GM19397 (cell line): ENCODE results near the gene CAMSAP1.

Experiments
- ATAC-seq: cut with Tn5 transposase; IDR thresholded peaks from one replicate; pipeline ENCODE4 v1.9.1; 2021; ENCODE audit warnings: mild to moderate bottlenecking, moderate library complexity; ENCODE audit not compliant: unreplicated experiment

The CAMSAP1 gene

DNA sequence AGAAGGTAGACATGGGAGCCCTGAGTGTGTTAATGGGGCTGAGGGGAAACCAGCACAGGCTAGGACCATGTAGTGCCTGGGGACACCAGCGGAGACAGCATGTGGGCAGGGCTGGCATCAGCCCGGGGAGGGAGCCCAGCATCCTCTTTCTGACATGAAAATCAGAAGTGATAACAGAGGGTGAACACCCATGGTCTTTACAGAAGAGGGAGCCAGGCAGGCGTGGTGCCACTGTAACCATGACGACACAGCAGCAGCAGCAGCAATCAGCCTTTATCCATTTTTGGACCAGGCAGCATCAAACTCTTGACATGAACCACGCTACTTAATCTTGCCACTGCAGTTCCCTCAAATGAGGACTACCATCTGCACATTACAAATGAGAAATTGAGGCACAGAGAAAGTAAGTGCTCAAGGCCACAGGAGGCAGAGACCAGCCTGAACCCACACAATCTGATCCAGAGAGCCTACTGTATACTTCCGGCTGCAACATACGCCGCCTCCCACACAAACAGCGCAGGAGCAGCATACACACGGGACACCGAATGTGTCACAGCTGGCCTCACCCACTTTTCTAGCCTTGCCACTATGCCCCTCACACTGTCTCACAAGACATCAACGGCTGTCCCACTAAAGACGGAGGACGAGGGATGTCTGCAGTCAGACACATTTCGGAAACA lies 23.8 kb downstream of the CAMSAP1 start:
- no peak for ATAC-seq

DNA sequence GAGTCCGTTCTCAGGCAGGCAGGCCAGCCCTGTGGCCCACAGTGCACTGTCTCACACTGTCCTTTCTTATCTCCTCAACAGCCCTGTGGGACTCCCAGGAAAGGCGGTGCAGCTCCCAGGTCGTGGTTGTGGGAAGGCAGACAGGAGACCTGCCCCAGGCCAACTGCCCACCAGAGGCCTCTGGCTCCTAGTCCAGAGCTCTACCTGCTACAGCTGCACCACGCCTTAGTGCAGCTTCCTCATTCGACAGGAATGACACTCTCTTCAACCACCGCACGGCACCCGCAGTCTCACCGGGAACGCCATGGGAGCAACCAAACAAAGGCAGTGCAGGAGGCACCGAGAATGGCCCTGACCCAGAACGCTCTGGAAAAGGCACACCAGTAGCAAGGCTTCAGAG lies 25.3 kb downstream of the CAMSAP1 start:
- no peak for ATAC-seq

DNA sequence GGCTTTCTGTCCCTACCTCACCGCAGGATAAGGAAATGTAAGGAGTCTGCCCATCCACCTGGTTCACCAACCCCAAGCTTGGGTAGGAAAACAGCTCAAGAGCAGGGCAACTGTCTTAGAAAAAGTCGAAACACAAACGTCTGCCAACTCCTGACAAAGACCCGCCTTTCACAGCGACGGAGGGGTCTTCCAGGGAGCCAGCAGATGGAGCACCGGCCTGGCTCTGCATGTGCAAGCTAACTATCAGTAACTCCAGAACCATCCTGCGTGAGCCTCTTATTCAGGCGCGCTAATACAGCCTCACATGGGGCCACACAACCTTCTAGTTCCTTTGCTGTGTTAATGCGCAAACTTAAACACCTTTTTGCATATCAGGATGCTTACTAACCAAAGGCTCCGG lies 26.9 kb downstream of the CAMSAP1 start:
- ATAC-seq = no peak

DNA sequence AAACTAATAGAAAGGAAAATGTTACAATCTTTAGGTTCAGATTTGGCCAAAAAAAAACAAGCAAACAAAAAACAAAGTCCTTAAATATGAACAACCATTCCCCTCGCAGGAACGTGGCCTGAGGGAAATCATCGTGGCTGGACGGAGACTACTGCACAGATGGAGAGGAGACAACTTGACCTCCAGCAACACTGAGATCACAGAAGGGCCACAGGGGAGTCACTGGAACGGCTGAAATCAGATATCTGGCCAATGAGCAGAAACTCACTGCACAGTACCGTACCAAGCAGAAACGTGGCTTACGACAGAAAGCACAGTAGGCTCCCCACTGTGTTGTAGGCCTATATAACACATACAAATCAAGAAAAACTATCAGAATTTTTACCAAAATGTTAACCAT lies 27.7 kb downstream of the CAMSAP1 start:
- no peak for ATAC-seq

DNA sequence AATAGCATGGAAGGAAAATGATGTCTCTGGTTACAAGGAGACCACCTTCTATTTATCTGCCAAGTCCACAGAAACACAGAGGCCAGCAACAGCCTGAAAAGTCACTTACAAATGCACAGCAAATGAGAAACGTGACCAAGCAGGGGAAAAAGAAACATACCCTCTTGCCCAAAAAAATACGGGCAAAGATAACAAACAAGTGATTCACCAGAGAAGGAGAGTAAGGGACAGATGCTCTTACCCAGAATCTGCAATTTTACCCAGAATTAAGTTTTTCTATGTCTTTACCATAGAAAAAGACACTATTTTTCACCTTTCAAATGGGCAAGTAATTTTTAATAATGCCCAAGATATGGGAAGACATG lies 28.1 kb downstream of the CAMSAP1 start:
- no peak for ATAC-seq

DNA sequence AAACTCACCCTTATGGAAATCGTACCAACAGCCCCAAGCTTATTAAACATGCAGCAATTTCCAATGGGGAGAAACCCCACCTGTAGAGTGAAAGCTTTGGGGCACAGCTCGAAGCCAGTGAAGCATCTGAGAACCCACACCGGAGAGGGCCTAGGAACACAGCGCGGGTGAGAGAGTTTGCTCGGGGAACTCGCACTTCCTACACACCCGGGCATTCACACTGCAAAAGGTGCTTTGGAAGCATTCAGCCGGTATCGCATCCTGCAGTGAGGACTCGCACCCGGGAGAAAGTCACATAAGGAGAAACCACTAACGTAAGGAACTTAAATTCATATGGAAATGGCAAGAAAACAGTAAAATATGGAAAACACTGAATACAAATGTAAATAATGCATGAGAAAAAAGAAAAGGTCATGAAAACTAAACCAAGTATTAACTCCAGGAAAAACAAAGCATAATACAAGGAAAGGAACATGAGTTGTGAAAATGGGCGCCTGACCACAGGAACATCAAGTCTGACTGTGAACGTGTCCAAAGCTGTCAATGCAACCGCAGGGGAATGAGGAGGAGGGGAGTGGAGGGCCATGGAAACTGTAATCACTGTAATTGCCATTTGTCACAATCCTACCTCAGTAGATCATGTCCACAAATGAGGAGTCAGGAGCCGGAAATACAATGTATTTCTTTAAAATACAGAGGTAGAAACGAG lies 28.7 kb downstream of the CAMSAP1 start:
- ATAC-seq = no peak

DNA sequence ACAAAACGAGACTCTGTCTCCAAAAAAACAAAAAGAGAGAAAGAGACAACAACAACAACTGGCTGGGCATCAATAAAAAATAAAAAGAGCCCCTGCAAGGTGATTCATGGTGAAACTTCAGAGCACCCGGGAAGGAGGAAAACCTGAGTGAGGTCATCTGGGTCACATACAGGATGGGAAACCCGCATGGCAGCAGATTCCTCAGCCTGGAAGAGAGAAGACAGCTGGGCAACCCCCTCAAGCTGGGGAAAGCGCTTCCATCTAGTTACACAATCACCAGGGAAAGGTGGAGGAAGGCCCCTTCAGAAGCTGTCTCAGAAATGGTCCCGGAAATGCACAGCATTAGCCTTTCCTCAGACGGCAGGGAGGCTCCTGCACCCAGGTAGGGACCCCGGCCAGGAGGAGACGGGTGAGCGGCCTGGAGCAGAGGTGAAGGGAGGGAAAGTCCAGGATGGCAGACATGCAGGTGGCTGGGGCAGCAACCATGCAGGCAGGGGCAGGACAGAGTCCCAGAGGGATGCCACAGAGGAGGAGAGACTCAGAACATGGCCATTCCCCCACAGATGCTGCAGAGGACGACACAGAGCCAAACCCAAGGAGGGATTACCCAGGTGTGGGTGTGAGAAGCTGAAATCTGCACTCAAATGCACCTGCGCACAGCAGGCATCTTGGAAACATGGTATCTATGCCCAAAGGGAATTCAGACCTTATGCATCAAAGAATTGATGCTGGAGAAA lies 29.4 kb downstream of the CAMSAP1 start:
- ATAC-seq = no peak

DNA sequence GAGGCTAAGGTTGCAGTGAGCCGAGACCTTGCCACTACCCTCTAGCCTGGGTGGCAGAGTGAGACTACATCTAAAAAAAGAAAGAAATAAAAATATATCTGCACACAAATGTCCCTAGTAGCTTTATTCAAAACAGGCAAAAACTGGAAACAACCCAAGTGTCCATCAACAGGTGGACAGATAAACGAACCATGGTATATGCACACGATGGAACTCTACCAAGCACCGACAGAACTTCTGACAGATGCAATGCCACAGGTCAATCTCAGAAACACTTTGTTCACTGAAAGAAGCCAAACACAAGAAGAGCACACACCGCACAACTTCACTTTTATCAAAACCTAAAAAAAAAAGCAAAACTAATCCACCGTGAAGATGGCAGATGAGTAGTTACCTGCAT lies 30.4 kb downstream of the CAMSAP1 start:
- ATAC-seq = no peak

DNA sequence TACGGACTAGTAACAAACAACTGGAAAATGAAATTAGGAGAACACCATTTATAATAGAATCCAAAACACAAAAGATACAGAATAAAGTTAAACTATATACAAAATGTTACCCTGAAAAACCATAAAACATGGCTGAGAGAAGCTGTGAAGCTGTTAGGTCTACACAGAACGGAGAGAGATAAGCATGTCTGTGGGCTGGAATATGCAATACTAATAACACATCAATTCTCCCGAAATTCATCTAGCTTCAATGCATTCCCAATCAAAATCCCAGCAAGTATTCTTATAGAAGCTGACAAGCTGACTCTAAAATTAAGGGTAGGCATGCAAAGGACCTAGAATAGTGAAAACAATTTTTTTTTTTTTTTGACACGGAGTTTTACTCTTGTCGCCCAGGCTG lies 32.5 kb downstream of the CAMSAP1 start:
- ATAC-seq = no peak

DNA sequence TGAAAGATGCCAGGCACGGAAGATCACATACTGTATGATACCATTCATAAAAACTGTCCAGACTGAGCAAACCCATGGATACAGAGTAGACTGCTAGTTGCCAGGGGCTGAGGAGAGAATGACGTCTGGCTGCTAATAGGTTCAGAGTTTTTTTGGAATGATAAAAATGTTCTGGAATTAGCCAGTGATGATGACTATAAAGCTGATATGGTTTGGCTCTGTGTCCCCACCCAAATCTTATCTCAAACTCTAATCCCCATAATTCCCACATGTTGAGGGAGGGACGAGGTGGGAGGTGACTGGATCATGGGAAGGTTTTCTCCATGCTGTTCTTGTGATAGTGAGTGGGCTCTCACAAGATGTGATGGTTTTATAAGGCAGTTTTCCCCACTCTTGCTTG lies 37.4 kb downstream of the CAMSAP1 start:
- no peak for ATAC-seq

DNA sequence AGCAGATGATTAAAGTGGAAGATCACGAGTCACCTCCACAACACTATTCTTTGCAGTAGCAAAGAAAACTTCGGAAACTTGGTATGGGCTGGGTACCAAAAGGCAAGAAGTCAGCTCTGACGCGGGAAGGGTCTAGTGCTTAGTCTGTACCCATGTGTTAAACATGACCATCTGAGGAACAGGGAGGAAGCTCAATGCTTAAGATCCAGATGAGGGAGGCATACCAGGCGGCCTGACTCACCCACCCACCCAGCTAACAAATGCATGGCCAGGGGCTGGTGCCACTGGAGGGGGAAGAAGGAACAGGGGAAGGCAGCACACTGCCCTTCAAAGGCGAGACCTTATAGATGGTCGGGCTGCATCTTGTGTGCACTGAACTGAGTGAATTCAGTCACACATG lies 41.8 kb downstream of the CAMSAP1 start:
- ATAC-seq = no peak

DNA sequence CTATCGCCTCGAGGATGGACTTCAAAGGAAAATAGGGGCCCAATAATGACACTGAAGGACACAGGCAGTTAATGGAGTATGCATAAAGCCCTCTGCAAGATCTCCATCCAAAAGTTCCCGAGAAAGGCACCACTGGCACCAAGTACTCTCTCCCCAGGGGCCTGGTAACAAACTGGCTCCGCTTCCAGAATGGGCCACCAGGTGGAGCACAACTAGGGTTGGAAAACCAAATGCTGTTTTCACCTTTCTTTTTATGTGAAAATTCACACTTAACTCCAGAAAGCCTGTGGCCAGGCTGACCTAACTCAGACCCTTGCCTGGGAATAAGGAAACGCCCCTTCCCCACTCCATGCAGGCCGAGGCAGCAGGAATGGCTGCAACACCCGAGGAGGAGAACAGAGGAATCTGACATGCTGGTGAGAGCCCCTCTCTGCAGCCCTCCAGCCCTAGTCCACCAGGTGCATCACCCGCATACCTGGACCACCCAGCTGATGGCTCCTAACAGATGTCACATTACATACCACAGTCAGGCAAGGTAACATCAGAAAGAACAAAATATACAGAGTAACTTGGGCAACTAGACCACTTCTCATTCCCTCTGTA lies 42.8 kb downstream of the CAMSAP1 start:
- ATAC-seq = no peak

DNA sequence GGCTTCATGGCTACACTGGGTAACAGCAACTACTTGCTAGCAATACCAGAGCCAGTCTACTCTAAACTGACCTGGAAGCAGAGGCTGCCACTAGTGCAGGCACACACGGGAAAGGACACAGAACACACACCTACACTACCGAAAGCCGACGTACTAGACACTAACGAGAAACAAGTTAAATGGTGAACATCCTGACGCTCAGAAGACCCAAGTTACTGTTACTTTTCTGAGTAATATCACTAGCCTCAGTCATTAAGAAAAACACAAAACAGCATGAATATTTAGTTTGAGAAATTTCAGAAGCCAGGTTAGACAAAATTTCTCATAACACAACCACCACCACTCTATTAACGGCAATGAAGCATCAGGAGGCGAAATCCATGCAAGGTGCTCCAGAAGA lies 44.5 kb downstream of the CAMSAP1 start:
- no peak for ATAC-seq

DNA sequence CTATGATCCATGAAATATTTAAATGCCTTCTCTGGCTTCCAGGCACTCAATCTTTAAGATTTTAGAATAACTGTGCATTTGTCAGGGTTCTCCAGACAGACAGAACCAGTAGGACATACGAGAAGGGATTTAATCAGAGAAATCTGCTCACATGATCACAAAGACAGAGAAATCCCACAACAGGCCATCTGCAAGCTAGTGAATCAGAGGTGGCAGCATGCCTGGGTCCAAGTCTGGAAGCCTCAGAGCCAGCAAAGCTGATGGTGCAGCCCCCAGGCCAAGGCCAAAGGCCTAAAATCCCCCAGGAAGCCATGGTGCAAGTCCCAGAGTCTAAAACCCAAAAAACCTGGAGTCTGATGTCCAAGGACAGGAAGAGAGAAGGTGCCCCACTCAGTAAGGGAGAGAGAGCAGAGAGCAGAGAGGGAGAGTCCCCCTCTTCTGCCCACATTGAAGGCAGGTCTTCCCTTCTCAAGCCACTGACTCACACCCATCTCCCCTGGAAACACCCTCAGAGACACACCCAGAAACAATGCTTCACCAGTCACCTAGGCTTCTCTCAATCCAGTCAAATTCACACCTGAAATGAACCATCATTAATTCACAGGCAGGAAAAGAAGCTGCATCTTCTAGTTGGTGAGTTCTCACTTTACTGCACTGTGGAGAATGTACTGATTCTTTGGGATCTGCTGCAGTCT lies 48.7 kb downstream of the CAMSAP1 start:
- no peak for ATAC-seq

DNA sequence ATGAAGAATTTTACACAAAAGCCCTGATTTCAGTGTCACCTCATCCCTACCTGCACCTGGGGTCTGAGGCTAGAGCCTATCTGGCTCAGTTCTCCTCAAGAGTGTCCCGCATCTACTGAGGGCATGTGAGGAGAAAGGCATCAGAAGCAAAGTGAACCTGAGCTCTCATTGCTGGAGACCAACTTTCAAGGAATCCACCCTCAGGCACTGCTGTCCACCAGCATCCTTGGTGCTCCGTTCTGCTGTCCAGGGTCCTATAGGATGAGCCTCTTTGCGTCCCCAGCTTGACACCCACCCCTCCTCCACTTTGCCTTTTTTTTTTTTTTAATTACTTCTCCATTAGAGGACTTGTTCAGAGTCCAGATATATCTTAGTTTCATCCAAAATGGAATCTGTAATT lies 49.5 kb downstream of the CAMSAP1 start:
- ATAC-seq = no peak

DNA sequence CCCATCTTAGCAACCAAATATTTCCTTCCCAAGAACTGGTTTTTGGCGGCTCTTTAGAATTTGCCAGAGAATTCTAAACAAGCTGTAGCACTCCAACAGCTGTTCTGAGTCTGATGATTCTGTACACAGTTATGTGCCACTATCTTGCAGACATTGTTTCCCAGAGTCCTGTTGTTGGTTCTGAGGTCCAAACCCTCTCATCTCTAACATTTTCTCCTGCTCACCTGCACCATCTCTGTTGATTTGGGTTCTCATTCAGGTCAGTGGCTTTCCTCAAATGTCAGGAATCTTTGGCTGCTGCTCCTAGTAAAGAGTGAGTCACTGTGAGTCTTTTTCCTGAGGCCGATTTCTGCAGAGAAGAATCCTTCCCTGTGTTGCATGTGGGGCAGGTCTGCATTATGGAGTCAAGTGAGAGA lies 50.0 kb downstream of the CAMSAP1 start:
- no peak for ATAC-seq

DNA sequence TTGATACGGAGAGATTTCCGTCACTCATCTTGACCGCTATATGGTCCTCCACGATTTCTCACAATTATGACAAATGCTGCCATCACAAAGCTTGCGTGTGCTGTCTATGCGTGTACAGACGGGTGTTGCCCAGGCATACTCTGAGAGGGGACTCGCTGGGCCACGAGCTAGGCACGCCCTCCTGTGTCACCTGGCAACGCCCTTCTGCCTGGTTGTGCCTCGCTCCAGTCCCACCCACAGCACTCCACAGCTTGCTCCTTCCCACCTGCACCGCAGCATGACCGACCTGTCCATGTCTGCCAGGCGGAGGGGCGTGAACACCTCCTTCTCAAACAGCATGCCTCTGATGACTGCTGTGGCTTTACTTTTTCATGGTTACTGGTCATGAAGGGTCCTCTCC lies 55.6 kb downstream of the CAMSAP1 start:
- no peak for ATAC-seq

DNA sequence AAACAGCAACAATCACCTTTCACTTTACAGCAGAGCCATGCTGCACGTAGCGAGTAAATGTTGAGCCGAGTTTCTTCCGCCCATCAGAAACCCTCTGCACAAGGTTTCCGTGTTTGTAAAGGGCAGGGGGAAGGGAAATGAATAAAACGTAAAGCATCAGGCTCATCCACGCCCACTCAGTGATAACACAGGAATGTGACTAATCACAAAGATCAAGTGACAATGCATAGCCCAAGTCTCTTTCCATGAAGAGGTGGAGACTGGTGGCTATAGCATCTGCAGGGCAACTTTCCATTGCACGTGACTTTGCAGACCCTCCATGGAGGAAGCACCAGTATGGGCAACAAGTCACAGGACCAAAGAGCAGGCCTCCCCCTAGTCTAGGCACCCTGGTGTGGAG lies 56.6 kb downstream of the CAMSAP1 start:
- no peak for ATAC-seq

DNA sequence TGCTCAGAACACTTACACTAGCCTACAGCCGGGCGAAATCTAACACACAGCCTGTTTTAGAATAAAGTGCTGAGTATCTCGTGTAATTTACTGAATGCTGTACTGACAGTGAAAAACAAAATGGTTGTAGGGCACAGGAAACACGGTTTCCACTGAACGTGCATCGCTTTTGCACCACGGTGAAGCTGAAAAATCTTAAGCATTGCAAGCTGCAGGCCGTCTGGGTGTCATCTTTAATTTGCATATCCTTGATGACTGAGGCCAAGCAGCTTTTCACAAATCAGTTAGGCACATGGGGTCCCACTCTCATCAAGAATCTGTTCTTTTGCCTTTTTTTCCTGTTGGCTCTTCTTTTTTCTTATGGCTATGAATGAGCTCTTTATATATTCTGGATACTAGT lies 58.2 kb downstream of the CAMSAP1 start:
- no peak for ATAC-seq

DNA sequence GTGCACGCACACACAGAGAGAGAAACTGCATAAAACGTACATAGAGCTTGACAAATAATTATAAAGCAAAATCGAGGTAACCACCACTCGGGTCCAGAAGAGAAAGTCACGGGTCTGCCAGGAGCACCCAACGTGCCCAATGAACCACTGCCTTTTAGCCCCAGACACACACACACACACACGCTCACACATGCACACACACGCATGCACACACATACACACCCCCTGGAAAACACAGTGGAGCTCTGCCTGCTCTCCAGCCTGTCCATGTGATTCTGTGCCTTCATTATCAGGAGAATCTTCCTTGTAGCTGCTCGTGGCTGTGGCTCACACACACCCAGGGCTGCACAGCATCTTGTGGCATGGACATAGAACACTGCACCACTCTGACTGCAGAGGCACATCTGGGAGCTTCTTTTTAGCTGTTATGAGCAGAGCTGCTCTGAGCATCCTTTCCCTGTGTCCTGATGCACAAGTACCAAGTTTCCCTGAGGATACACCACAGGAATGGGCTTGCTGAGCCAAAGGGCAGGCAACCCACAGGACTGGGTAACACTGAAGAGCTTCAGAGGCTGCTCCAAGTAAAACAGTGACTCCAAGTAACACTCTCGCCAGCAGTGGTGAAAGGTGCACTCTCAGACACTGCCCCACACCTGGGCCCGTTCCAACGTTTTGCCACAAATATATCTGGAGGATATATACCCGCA lies 58.9 kb downstream of the CAMSAP1 start:
- no peak for ATAC-seq

DNA sequence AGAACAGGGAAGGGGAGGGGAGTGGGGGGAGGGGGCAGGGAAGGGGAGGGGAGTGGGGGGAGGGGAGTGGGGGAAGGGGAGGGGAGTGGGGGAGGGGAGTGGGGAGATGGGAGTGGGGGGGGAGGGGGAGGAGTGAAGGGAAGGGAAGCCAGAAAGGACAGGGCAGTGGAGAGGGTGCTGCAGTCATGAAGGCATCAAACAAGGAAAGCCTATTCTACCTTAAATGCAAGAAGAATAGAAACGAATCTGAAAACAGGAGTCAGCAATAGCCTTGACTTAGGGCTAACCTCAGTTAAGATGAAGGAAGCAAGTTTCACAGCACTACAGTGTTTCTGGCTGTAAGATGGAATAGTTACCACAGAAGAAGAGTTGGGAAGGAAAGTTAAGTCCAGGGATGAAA lies 59.5 kb downstream of the CAMSAP1 start:
- ATAC-seq = no peak
